HFF-Myc (cell line): Measurements from ENCODE around the gene POT1.

Experiments used
- DNase-seq: peaks from one replicate; pipeline ENCODE4 v3.0.0-alpha.2; 2011; ENCODE audit warnings: low read depth; ENCODE audit errors: extremely low read depth
- H3K4me3 ChIP-seq: replicated peaks from 2 replicates; pipeline ENCODE4 v1.5.1; 2011; ENCODE audit warnings: low read depth, mild to moderate bottlenecking, control low read depth, low read length
- TF ChIP-seq, protein P1 (sequence below): IDR thresholded peaks from 2 replicates; pipeline ENCODE4 v1.5.1; 2012; ENCODE audit warnings: mild to moderate bottlenecking, low read depth, low read length, control low read depth; ENCODE audit errors: missing control alignments

The POT1 gene

GRCh38 chr7:124801330-124801895, 128.2 kb downstream of the POT1 start:
- DNase-seq = no peak
- TF ChIP-seq, protein P1, sequence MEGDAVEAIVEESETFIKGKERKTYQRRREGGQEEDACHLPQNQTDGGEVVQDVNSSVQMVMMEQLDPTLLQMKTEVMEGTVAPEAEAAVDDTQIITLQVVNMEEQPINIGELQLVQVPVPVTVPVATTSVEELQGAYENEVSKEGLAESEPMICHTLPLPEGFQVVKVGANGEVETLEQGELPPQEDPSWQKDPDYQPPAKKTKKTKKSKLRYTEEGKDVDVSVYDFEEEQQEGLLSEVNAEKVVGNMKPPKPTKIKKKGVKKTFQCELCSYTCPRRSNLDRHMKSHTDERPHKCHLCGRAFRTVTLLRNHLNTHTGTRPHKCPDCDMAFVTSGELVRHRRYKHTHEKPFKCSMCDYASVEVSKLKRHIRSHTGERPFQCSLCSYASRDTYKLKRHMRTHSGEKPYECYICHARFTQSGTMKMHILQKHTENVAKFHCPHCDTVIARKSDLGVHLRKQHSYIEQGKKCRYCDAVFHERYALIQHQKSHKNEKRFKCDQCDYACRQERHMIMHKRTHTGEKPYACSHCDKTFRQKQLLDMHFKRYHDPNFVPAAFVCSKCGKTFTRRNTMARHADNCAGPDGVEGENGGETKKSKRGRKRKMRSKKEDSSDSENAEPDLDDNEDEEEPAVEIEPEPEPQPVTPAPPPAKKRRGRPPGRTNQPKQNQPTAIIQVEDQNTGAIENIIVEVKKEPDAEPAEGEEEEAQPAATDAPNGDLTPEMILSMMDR = no peak
- no peak overlapping the region for H3K4me3 ChIP-seq

GRCh38 chr7:124800386-124800785, 129.2 kb downstream of the POT1 start:
- H3K4me3 ChIP-seq = no peak overlapping the region
- no peak for DNase-seq
- TF ChIP-seq, protein P1 = no peak

DNA sequence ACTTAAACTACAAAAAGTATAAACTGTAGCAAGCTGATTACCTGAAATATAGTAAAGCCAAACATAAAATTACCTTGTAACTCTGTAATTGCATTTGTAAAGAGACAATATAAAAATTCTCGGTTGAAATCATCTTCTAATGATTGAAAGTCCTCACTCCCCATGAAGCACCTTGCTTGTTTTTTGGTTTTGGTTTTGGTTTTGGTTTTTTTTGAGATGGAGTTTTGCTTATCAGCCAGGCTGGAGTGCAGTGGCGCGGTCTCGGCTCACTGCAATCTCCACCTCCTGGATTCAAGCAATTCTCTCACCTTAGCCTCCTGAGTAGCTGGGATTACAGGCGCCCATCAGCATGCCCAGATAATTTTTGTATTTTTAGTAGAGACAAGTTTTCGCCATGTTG, 130.2 kb downstream of the POT1 start:
- TF ChIP-seq, protein P1 = no peak
- DNase-seq = no peak
- H3K4me3 ChIP-seq = no peak overlapping the region

- DNase-seq = no peak
- no peak overlapping the region for H3K4me3 ChIP-seq
- TF ChIP-seq, protein P1 = no peak
Measured at GRCh38 chr7:124796771-124797170, 132.9 kb downstream of the POT1 start.

GRCh38 chr7:124792696-124793095, 136.9 kb downstream of the POT1 start:
- H3K4me3 ChIP-seq = no peak overlapping the region
- TF ChIP-seq, protein P1 = no peak
- no peak for DNase-seq

GRCh38 chr7:124792002-124792401, 137.6 kb downstream of the POT1 start:
- TF ChIP-seq, protein P1 = no peak
- H3K4me3 ChIP-seq = no peak overlapping the region
- DNase-seq = no peak

DNA sequence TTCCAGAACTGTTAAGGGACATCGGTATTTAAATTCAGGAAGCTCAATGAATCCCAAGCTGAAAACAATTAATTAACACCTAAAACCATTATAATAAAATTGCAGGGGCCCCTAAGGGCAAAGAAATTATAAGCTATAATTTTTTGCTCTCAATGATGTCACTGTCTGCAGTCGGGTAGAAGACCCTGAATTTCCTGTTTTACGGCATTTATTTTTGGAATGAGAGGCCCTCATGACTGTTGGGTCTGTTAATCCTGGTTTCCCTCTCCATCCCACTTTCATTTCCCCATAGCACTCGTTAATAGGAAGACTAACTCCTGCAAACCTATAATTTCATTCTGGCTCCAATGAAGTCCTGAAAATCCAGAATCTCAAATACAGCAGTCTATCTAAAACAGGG, 138.2 kb downstream of the POT1 start:
- DNase-seq = no peak
- TF ChIP-seq, protein P1 = no peak
- no peak overlapping the region for H3K4me3 ChIP-seq
